HCT116 (cell line): ENCODE results near the gene HPCAL4. TPM values are rescaled to one million over a fixed set of nuclear protein-coding genes. Genes with fewer than 3 reads are reported as not detected.

Experiments used
- ATAC-seq: fragments of 200-7000 bp; cut with Tn5 transposase; 2 replicates; pipeline ENCODE4 v1.9.1; 2020; ENCODE audit warnings: mild to moderate bottlenecking, moderate library complexity
- BruUV-seq: library from RNA; stranded (reverse); fragments of 400-500 nt; replicated peaks from 2 replicates; lab custom pipeline; 2021; lab: Mats Ljungman, UMichigan
- CTCF ChIA-PET: fragments of 300-600 bp; sonication (Branson Sonifier 250); formaldehyde crosslinking; loops from one replicate; lab custom pipeline; 2021; ENCODE audit warnings: antibody characterized with exemption; lab: Charles Lee
- POLR2A ChIA-PET: fragments of 300-600, 350-600 bp; sonication (Branson Sonifier 250); formaldehyde crosslinking; loops from one replicate; lab custom pipeline; 2021; ENCODE audit warnings: antibody characterized with exemption; lab: Charles Lee
- RAD21 ChIA-PET, 2 experiments: fragments of 300-600 bp; sonication (Branson Sonifier 250); formaldehyde crosslinking; loops; one replicate each; lab custom pipeline; 2023; ENCODE audit warnings: low total read pairs in 2 of 2; ENCODE audit not compliant: uncharacterized antibody in 2 of 2, unreplicated experiment in 2 of 2, low non-redundant PET in 1 of 2; lab: Charles Lee
- DNase-seq: peaks from one replicate; pipeline ENCODE4 v3.0.0-alpha.2; 2010; ENCODE audit warnings: low read depth, low spot score
- H2AFZ ChIP-seq: fragments of 200-600 bp; shearing (Covaris generic), sonication (generic); 2 replicates; pipeline ENCODE4 v1.6.1; 2017; ENCODE audit warnings: low read depth, mixed run types, mixed read lengths, antibody characterized with exemption, low read length; ENCODE audit not compliant: poor library complexity, severe bottlenecking
- H3K27ac ChIP-seq: 2 replicates; pipeline ENCODE4 v1.5.1; 2012; ENCODE audit warnings: low read depth, low read length
- H3K27me3 ChIP-seq: fragments of 200-600 bp; sonication (generic); 2 replicates; pipeline ENCODE4 v1.6.1; 2016; ENCODE audit warnings: mixed run types, low read length, mixed read lengths; ENCODE audit not compliant: insufficient read depth
- H3K36me3 ChIP-seq, 2 experiments: fragments of 200-500 bp in 1 of 2; fragments of 200-600 bp in 1 of 2; sonication (Bioruptor generic) in 1 of 2; sonication (generic) in 1 of 2; 2 replicates each; pipeline versions ENCODE4 v1.5.1 to v1.6.1; 2014 to 2016; ENCODE audit warnings: low read length in 2 of 2, inconsistent platforms in 1 of 2, mixed read lengths in 1 of 2, mixed run types in 1 of 2; ENCODE audit not compliant: insufficient read depth in 2 of 2, control insufficient read depth in 1 of 2
- H3K4me1 ChIP-seq, 2 experiments: fragments of 200-600 bp in 1 of 2; sonication (generic) in 1 of 2; 2 replicates each; pipeline versions ENCODE4 v1.5.1 to v1.6.1; 2012 to 2017; ENCODE audit warnings: low read length in 2 of 2, inconsistent platforms in 1 of 2, mild to moderate bottlenecking in 1 of 2, mixed read lengths in 1 of 2, mixed run types in 1 of 2, moderate library complexity in 1 of 2; ENCODE audit not compliant: insufficient read depth in 2 of 2, control insufficient read depth in 1 of 2
- H3K4me2 ChIP-seq: fragments of 200-600 bp; sonication (generic); 2 replicates; pipeline ENCODE4 v1.6.1; 2017; ENCODE audit warnings: mixed run types, low read length, mixed read lengths
- H3K4me3 ChIP-seq, 2 experiments: fragments of 200-600 bp in 1 of 2; sonication (generic) in 1 of 2; replicated peaks in 1 of 2; 2 replicates each; pipeline ENCODE4 v1.5.1; 2011 to 2016; ENCODE audit warnings: low read length in 2 of 2, control low read depth in 1 of 2, low read depth in 1 of 2, mild to moderate bottlenecking in 1 of 2, mixed read lengths in 1 of 2, mixed run types in 1 of 2
- H3K79me2 ChIP-seq: fragments of 200-600 bp; sonication (generic); 2 replicates; pipeline ENCODE4 v1.6.1; 2017; ENCODE audit warnings: mild to moderate bottlenecking, mixed run types, low read length, moderate library complexity, mixed read lengths; ENCODE audit not compliant: insufficient read depth
- H3K9ac ChIP-seq: fragments of 200-600 bp; sonication (generic); 2 replicates; pipeline ENCODE4 v1.6.1; 2016; ENCODE audit warnings: low read length, mixed read lengths
- H3K9me2 ChIP-seq: fragments of 200-600 bp; sonication (generic), shearing (Covaris generic); 2 replicates; pipeline ENCODE4 v1.6.1; 2017; ENCODE audit warnings: mixed run types, mild to moderate bottlenecking, moderate library complexity; ENCODE audit not compliant: insufficient read depth
- H3K9me3 ChIP-seq, 2 experiments: fragments of 200-500 bp in 1 of 2; fragments of 200-600 bp in 1 of 2; sonication (Bioruptor generic) in 1 of 2; sonication (generic) in 1 of 2; 2 replicates each; pipeline ENCODE4 v1.6.1; 2014 to 2017; ENCODE audit warnings: low read length in 2 of 2, mixed read lengths in 2 of 2, inconsistent platforms in 1 of 2, low read depth in 1 of 2, mild to moderate bottlenecking in 1 of 2, mixed run types in 1 of 2, moderate library complexity in 1 of 2; ENCODE audit not compliant: control insufficient read depth in 1 of 2, insufficient read depth in 1 of 2
- H4K20me1 ChIP-seq: fragments of 200-600 bp; sonication (generic), shearing (Covaris generic); 2 replicates; pipeline ENCODE4 v1.6.1; 2017; ENCODE audit warnings: mixed run types, mild to moderate bottlenecking, moderate library complexity; ENCODE audit not compliant: insufficient read depth
- ATF3 ChIP-seq: IDR thresholded peaks from 2 replicates; pipeline ENCODE4 v1.6.1; 2012
- CBX3 ChIP-seq: IDR thresholded peaks from 2 replicates; pipeline ENCODE4 v1.6.1; 2012; ENCODE audit warnings: low read depth
- CTCF ChIP-seq, 3 experiments: fragments of 200-600 bp in 1 of 3; sonication (generic) in 1 of 3; IDR thresholded peaks in 2 of 3; conservative IDR thresholded peaks in 1 of 3; 2 replicates each; pipeline ENCODE4 v1.5.1; 2012 to 2017; ENCODE audit warnings: low read depth in 2 of 3, low read length in 2 of 3, antibody characterized with exemption in 1 of 3, borderline replicate concordance in 1 of 3, control low read depth in 1 of 3, mild to moderate bottlenecking in 1 of 3, mixed read lengths in 1 of 3, mixed run types in 1 of 3, moderate library complexity in 1 of 3; ENCODE audit not compliant: insufficient read depth in 1 of 3
- EZH2phosphoT487 ChIP-seq: fragments of 200-600 bp; IDR thresholded peaks from 2 replicates; pipeline ENCODE4 v1.6.1; 2018; ENCODE audit warnings: antibody characterized with exemption, borderline replicate concordance
- MAX ChIP-seq: IDR thresholded peaks from 2 replicates; pipeline ENCODE4 v1.6.1; 2012
- POLR2A ChIP-seq: IDR thresholded peaks from 2 replicates; pipeline ENCODE4 v1.7.0; 2011; ENCODE audit warnings: borderline replicate concordance; ENCODE audit not compliant: insufficient read depth, insufficient read length; ENCODE audit errors: extremely low read depth
- SRF ChIP-seq: IDR thresholded peaks from 2 replicates; pipeline ENCODE4 v1.6.1; 2012; ENCODE audit warnings: low read depth
- TCF7L2 ChIP-seq: IDR thresholded peaks from 2 replicates; pipeline ENCODE4 v1.7.0; 2011; ENCODE audit warnings: borderline replicate concordance, inconsistent platforms; ENCODE audit not compliant: insufficient read depth, insufficient read length; ENCODE audit errors: extremely low read depth
- YY1 ChIP-seq: IDR thresholded peaks from 2 replicates; pipeline ENCODE4 v1.6.1; 2011; ENCODE audit warnings: low read length, low read depth, moderate library complexity, mild to moderate bottlenecking; ENCODE audit not compliant: insufficient replicate concordance; ENCODE audit errors: extremely low read depth
- ZBTB33 ChIP-seq: IDR thresholded peaks from 2 replicates; pipeline ENCODE4 v1.6.1; 2011; ENCODE audit warnings: mild to moderate bottlenecking, low read length, moderate library complexity; ENCODE audit not compliant: insufficient replicate concordance; ENCODE audit errors: extremely low read depth
- ZFX ChIP-seq: fragments of 450-650 bp; IDR thresholded peaks from 2 replicates; pipeline ENCODE4 v1.6.1; 2017
- ZNF274 ChIP-seq: fragments of 200-500 bp; sonication (Bioruptor generic); IDR thresholded peaks from 2 replicates; pipeline ENCODE4 v1.6.1; 2014; ENCODE audit warnings: mild to moderate bottlenecking, low read depth, low read length, inconsistent platforms
- intact Hi-C: fragments of 100-400 bp; cut with micrococcal nuclease; formaldehyde crosslinking; loops from 2 replicates; pipeline ENCODE4 v1.10.0; 2022
- total RNA-seq: library from RNA; stranded (reverse); gene quantifications from one replicate; pipeline ENCODE4 v1.2.1, GENCODE V29; 2021; ENCODE audit not compliant: unreplicated experiment

The HPCAL4 gene
- total RNA-seq, 1 experiment from 2014 or later = 5.2 TPM

GRCh38 chr1:39635871-39636210 is 55.4 kb downstream of the HPCAL4 start:
- H3K4me3 ChIP-seq = no peak overlapping the region
- H4K20me1 ChIP-seq = no peaks in the 10 kb centered on the region
- DNase-seq (no peak), ATAC-seq (no peak)
- no peaks in the 10 kb centered on the region for H3K27me3 ChIP-seq
- H3K4me1 ChIP-seq = peaks cover 8 to 17% of the 10 kb centered on the region in 2 experiments
- peaks cover 0 to 4% of the 10 kb centered on the region in 2 experiments; a peak in 1 of 4 replicates for H3K36me3 ChIP-seq
- H3K4me2 ChIP-seq = no peak overlapping the region
- no peak overlapping the region for H3K9ac ChIP-seq
- H3K9me2 ChIP-seq = no peaks in the 10 kb centered on the region
- POLR2A ChIA-PET = no interaction called here
- TF ChIP-seq TCF7L2 = no peak
- TF ChIP-seq ZBTB33 = no peak
- TF ChIP-seq MAX = no peak
- RAD21 ChIA-PET = no interaction called here
- H3K27ac ChIP-seq = no peak overlapping the region
- intact Hi-C loops = no loop called here
- CTCF ChIA-PET = no interaction called here
- H3K9me3 ChIP-seq = no peaks in the 10 kb centered on the region
- no peak overlapping the region for H2AFZ ChIP-seq
- BruUV-seq = no TSS peak
- H3K79me2 ChIP-seq = no peaks in the 10 kb centered on the region

- ATAC-seq = no peak
- peaks cover 0 to 4% of the 10 kb centered on the region in 2 experiments; a peak in 1 of 4 replicates for H3K36me3 ChIP-seq
- intact Hi-C loops = no loop called here
- H4K20me1 ChIP-seq = no peaks in the 10 kb centered on the region
- no peak overlapping the region for H3K9ac ChIP-seq
- H3K9me3 ChIP-seq = no peaks in the 10 kb centered on the region
- no TSS peak for BruUV-seq
- H3K27ac ChIP-seq = no peak overlapping the region
- H3K79me2 ChIP-seq = no peaks in the 10 kb centered on the region
- H3K4me1 ChIP-seq = peaks cover 7 to 14% of the 10 kb centered on the region in 2 experiments
- ChIA-PET POLR2A (no interaction called here), RAD21 (no interaction called here), CTCF (no interaction called here)
- H3K9me2 ChIP-seq = no peaks in the 10 kb centered on the region
- H3K4me3 ChIP-seq = no peak overlapping the region
- no peak for DNase-seq
- no peaks in the 10 kb centered on the region for H3K27me3 ChIP-seq
- H3K4me2 ChIP-seq = no peak overlapping the region
- H2AFZ ChIP-seq = no peak overlapping the region
- TF ChIP-seq CBX3 (no peak), ATF3 (no peak), SRF (no peak), MAX (no peak), EZH2phosphoT487 (no peak), CTCF (IDR thresholded peaks at IDR 0.05 in 2 of 3, conservative IDR thresholded peaks at IDR 0.05 in 1 of 3; ENCODE audit: borderline replicate concordance in 1 of 3, insufficient read depth in 1 of 3, low read depth in 2 of 3, low read length in 2 of 3) (no peak), POLR2A (no peak), ZNF274 (no peak), ZFX (no peak), YY1 (no peak)
These were observed 55.9 kb downstream of the HPCAL4 start for GRCh38 chr1:39635205-39635870.
